NT2/D1 (cell line): Measurements from ENCODE around the gene GM2A.
"Not testable (repeated sequence)": the region's sequence is repeated elsewhere in the genome, so short reads cannot be mapped to it uniquely, and the experiment has no call there.

Experiments
- DNase-seq: peaks from one replicate; pipeline ENCODE4 v3.0.0-alpha.2; 2011; ENCODE audit warnings: low read depth, low spot score
- H3K27me3 ChIP-seq: 2 replicates; pipeline ENCODE4 v1.6.0; 2011; ENCODE audit warnings: mild to moderate bottlenecking; ENCODE audit not compliant: insufficient read length, insufficient read depth
- H3K36me3 ChIP-seq: 2 replicates; pipeline ENCODE4 v1.6.1; 2011; ENCODE audit warnings: mild to moderate bottlenecking, low read length, mixed read lengths; ENCODE audit not compliant: insufficient read depth, insufficient read length
- H3K4me1 ChIP-seq: 2 replicates; pipeline ENCODE4 v1.5.1; 2011; ENCODE audit not compliant: insufficient read depth, insufficient read length
- H3K4me3 ChIP-seq: 2 replicates; pipeline ENCODE4 v1.5.1; 2011; ENCODE audit warnings: low read depth; ENCODE audit not compliant: insufficient read length
- H3K9ac ChIP-seq: 2 replicates; pipeline ENCODE4 v1.6.0; 2011; ENCODE audit warnings: low read depth; ENCODE audit not compliant: insufficient read length
- H3K9me3 ChIP-seq: 2 replicates; pipeline ENCODE4 v1.5.1; 2011; ENCODE audit warnings: mild to moderate bottlenecking, low read length; ENCODE audit not compliant: insufficient read depth
- SUZ12 ChIP-seq: IDR thresholded peaks from 2 replicates; pipeline ENCODE4 v1.6.1; 2011; ENCODE audit not compliant: insufficient read length, insufficient read depth; ENCODE audit errors: extremely low read depth
- YY1 ChIP-seq: IDR thresholded peaks from 2 replicates; pipeline ENCODE4 v1.6.1; 2011; ENCODE audit not compliant: insufficient read length, insufficient read depth
- ZNF274 ChIP-seq: IDR thresholded peaks from 2 replicates; pipeline ENCODE4 v1.6.1; 2011; ENCODE audit warnings: mild to moderate bottlenecking, low read depth, low read length

Gene GM2A

DNA sequence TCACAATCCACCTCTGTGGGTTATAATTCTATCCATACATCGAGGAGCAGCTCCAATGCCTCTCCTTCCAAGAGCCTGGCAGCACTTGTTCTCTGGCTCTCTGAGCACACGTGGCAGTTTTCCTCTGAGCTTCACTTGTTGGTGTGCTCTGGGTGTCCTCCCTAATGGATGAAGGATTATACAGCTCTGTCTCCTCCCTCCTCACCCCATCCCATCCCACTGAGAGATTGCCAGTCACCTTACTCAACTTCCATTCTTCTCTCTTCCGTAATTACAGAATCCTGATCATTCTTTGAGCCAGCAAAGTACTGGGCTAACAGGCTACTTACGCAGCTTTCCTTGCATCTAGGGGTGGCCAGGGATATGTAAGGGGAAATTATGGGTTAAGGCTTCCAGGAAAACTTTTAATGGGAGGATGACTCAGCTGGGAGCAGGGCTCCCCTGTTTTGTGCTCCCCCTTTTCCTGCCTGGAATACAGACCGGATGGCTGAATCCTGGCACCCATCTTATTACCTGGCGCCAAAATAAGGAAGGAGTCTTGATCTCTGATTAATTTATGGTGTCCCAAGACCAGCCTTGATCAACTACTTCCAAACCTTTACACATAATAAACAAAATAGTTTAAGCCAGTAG, 22.8 kb upstream of the GM2A start:
- no peak for TF ChIP-seq SUZ12
- no peak for TF ChIP-seq YY1
- no peak for TF ChIP-seq ZNF274
- no peak overlapping the region for H3K9ac ChIP-seq
- H3K4me1 ChIP-seq, result no peaks in the 10 kb centered on the region
- H3K4me3 ChIP-seq, result no peak overlapping the region
- H3K9me3 ChIP-seq, result no peaks in the 10 kb centered on the region
- H3K27me3 ChIP-seq, result no peaks in the 10 kb centered on the region
- no peak for DNase-seq
- no peaks in the 10 kb centered on the region for H3K36me3 ChIP-seq

DNA sequence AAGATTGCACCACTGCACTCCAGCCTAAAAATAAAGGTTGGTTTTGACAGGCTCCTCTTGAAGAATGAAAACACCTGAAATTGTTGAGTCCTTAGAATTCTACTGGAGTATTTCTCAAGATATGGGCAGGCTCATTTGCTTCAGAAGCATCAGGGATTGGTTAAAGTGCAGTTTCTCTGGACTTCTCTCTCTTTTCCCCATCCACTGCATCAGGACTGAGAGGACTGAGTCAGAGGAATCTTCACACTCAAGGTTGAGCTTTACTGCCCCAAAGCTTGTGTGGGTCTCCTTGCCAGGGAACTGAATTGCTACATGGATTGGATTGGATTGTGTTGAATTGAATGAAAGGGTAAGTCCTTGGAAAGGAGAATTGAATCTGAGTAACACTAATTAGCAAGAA, 21.6 kb upstream of the GM2A start:
- H3K27me3 ChIP-seq, result no peaks in the 10 kb centered on the region
- no peaks in the 10 kb centered on the region for H3K4me1 ChIP-seq
- no peak for TF ChIP-seq YY1
- TF ChIP-seq ZNF274, result no peak
- no peak overlapping the region for H3K9ac ChIP-seq
- no peaks in the 10 kb centered on the region for H3K36me3 ChIP-seq
- H3K4me3 ChIP-seq, result no peak overlapping the region
- no peak for DNase-seq
- H3K9me3 ChIP-seq, result no peaks in the 10 kb centered on the region

DNA sequence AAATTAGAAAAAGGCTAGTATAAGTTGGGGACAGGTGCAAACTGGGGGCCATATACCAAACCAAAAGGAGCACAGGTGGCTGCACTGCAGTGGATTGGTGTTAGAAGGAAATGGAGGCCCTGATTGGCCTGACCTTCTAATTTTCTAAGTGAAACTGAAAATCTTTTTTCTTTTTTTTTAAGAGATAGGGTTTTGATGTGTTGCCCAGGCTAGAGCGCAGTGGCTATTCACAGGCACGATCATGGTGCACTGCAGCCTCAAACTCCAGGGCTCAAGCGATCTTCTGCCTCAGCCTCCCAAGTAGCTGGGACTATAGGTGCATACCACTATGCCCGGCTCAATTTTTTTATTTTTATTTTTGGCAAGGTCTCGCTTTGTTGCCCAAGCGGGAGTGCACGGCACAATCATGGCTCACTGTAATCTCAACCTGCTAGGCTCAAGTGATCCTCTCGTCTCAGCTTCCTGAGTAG, 19.3 kb upstream of the GM2A start:
- no peak for DNase-seq
- Histone ChIP-seq H3K27me3 (no peaks in the 10 kb centered on the region), H3K9me3 (no peaks in the 10 kb centered on the region), H3K36me3 (no peaks in the 10 kb centered on the region), H3K4me1 (no peaks in the 10 kb centered on the region), H3K4me3 (no peak overlapping the region), H3K9ac (no peak overlapping the region)
- no peak for TF ChIP-seq YY1
- no peak for TF ChIP-seq SUZ12
- TF ChIP-seq ZNF274, result no peak

DNA sequence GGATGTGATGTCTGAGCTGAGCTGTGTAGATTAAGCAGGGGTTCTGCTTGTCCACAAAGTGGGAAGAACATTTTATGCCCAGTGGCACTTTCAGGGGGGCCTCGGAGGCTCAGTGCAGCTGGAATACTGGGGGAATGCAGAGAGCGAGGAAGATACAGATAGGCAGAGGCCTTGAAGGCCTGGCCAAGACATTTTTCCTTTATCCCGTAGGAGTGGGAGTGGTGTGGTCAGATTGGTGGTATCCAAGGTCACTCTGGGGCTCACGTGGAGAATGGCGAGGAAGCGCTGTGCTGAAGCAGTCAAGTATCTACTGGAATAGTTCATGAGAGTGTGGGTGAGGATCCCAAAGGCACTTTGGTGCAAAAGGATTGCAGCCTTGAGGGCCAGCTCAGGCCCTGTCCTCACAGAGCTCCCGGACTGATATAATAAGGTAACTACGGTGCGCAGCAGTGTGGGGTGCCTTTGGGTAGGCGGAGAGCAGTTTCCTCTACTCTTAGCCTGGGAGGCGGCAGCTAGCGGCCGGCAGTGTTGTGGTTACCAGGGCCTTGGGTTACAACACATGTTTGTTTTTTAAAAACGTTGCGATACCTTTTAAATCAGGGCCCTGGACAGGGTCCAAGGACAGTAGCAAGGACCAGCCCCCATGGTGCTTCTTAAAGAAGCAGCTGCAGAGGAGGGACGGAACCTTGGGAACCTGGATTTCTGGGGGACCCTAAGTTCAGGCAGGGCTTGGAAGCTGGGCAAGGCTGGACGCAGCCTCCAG, 18.3 kb upstream of the GM2A start:
- Histone ChIP-seq H3K9ac (no peak overlapping the region), H3K36me3 (no peaks in the 10 kb centered on the region), H3K9me3 (no peaks in the 10 kb centered on the region), H3K4me3 (no peak overlapping the region), H3K27me3 (no peaks in the 10 kb centered on the region), H3K4me1 (peaks cover 4% of the 10 kb centered on the region)
- TF ChIP-seq YY1, result no peak
- TF ChIP-seq ZNF274, result no peak
- TF ChIP-seq SUZ12, result no peak
- no peak for DNase-seq

DNA sequence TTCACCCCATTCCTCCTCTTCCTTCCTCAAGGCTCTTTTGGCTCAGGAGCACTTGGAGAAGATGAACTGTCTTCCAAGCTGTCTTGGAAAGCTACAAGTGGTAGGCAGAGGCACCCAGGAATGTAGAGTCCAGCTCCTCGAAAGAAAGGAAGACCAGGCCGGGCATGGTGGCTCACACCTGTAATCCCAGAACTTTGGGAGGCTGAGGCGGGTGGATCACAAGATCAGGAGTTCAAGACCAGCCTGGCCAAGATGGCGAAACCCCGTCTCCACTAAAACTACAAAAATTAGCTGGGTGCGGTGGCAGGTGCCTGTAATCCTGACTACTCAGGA, 17.8 kb upstream of the GM2A start:
- DNase-seq, H3K4me3 ChIP-seq, H3K9me3 ChIP-seq, H3K36me3 ChIP-seq, H3K27me3 ChIP-seq, H3K4me1 ChIP-seq, H3K9ac ChIP-seq: not testable (repeated sequence)

DNA sequence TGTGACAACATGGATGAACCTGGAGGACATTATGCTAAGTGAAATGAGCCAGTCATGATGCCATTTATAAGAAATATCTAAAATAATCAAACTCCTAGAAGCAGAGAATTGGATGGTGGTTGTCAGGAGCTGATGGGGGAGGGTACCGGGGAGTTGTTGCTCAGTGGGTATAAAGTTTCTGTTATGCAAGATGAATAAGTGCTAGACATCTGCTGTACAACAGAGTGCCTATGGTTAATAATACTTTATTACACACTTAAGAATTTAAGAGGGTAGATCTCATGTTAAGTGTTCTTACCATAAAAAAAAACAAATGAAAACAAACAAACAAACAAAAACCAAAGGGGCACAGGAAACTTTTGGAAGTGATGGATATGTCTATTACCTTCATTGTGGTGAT, 16.1 kb upstream of the GM2A start:
- Histone ChIP-seq H3K4me1 (peaks cover 7% of the 10 kb centered on the region), H3K36me3 (no peaks in the 10 kb centered on the region), H3K4me3 (no peak overlapping the region), H3K27me3 (no peaks in the 10 kb centered on the region), H3K9me3 (no peaks in the 10 kb centered on the region), H3K9ac (no peak overlapping the region)
- no peak for TF ChIP-seq ZNF274
- TF ChIP-seq YY1, result no peak
- no peak for TF ChIP-seq SUZ12
- no peak for DNase-seq

DNA sequence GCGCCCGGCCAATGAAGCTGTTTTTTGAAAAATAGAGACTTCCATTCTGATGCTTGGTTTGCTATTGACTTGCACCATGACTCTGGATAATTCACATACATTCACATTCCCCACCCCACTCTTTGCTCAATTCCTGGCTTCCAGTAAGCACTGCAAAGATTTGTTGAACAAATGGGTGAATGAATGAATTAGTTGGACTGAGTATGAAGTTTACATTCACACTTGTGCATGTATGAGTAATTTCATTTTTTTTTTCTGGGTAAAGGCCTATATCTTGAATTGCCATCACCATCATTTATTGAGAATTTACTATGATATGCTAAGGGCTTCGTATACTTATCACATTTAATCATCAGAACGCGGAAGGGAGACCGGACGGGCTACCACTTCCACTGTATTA, 15.3 kb upstream of the GM2A start:
- H3K9me3 ChIP-seq, result no peaks in the 10 kb centered on the region
- no peaks in the 10 kb centered on the region for H3K36me3 ChIP-seq
- TF ChIP-seq YY1 (no peak), SUZ12 (no peak), ZNF274 (no peak)
- no peak overlapping the region for H3K4me3 ChIP-seq
- H3K9ac ChIP-seq, result no peak overlapping the region
- H3K27me3 ChIP-seq, result no peaks in the 10 kb centered on the region
- DNase-seq, result no peak
- peaks cover 10% of the 10 kb centered on the region for H3K4me1 ChIP-seq
